Stimulated activated CD4-positive, alpha-beta T cell treated with anti-CD3 and anti-CD28 coated beads, TNF-alpha, amount 100 ng/mL, for 4 hours (primary cell): ENCODE data around the gene SSPN.

ENCODE experiments used
- DNase-seq, 3 experiments: peaks; one replicate each; pipeline ENCODE4 v3.0.0-alpha.2; 2020; ENCODE audit warnings: low read depth in 3 of 3

The SSPN gene

GRCh38 chr12:26285401-26285800, 90.0 kb downstream of the SSPN start:
- no peak for DNase-seq

- DNase-seq, result no peak
Measured at GRCh38 chr12:26286186-26286585, 90.8 kb downstream of the SSPN start.

- DNase-seq, result no peak
Measured at GRCh38 chr12:26287671-26288381, 92.5 kb downstream of the SSPN start.

GRCh38 chr12:26290565-26290964, 95.2 kb downstream of the SSPN start:
- no peak for DNase-seq

- no peak for DNase-seq
Measured at GRCh38 chr12:26292596-26292995, 97.2 kb downstream of the SSPN start.

GRCh38 chr12:26293612-26294011, 98.2 kb downstream of the SSPN start:
- no peak for DNase-seq

- no peak for DNase-seq
Measured at GRCh38 chr12:26295001-26295400, 99.6 kb downstream of the SSPN start.

GRCh38 chr12:26297396-26298070, 102.2 kb downstream of the SSPN start:
- no peak for DNase-seq

GRCh38 chr12:26298785-26299621, 103.6 kb downstream of the SSPN start:
- no peak for DNase-seq

- no peak for DNase-seq
Measured at GRCh38 chr12:26299751-26300150, 104.4 kb downstream of the SSPN start.
